Loucy (cell line): ENCODE data around the gene SSH3.

Source experiments
- H2AFZ ChIP-seq: fragments of 200-600 bp; sonication (generic); 2 replicates; pipeline ENCODE4 v1.6.0; 2016; ENCODE audit warnings: antibody characterized with exemption, mild to moderate bottlenecking, low read length, moderate library complexity
- H3F3A ChIP-seq: fragments of 200-600 bp; 2 replicates; pipeline ENCODE4 v1.6.0; 2016; ENCODE audit warnings: antibody characterized with exemption, low read depth, mild to moderate bottlenecking
- H3K27me3 ChIP-seq: fragments of 200-600 bp; sonication (generic); 2 replicates; pipeline ENCODE4 v1.6.1; 2014; ENCODE audit warnings: low read length, mild to moderate bottlenecking; ENCODE audit not compliant: insufficient read depth, poor library complexity, severe bottlenecking
- H3K36me3 ChIP-seq: fragments of 200-600 bp; sonication (generic); 2 replicates; pipeline ENCODE4 v1.6.1; 2016; ENCODE audit warnings: low read length; ENCODE audit not compliant: insufficient read depth
- H3K4me1 ChIP-seq: fragments of 200-600 bp; sonication (generic); 2 replicates; pipeline ENCODE4 v1.5.1; 2014; ENCODE audit warnings: low read length, mild to moderate bottlenecking; ENCODE audit not compliant: insufficient read depth, poor library complexity, severe bottlenecking
- H3K4me2 ChIP-seq: fragments of 200-600 bp; sonication (generic); 2 replicates; pipeline ENCODE4 v1.6.0; 2014; ENCODE audit warnings: antibody characterized with exemption, low read length, low read depth, mild to moderate bottlenecking; ENCODE audit not compliant: poor library complexity, severe bottlenecking
- H3K4me3 ChIP-seq: fragments of 200-600 bp; sonication (generic); 2 replicates; pipeline ENCODE4 v1.5.1; 2014; ENCODE audit warnings: low read length, mild to moderate bottlenecking, mixed read lengths; ENCODE audit not compliant: poor library complexity, severe bottlenecking
- H3K79me2 ChIP-seq: fragments of 200-600 bp; sonication (generic); 2 replicates; pipeline ENCODE4 v1.6.1; 2014; ENCODE audit warnings: low read length; ENCODE audit not compliant: insufficient read depth
- H3K9ac ChIP-seq: fragments of 200-600 bp; sonication (generic); 2 replicates; pipeline ENCODE4 v1.6.0; 2014; ENCODE audit warnings: mild to moderate bottlenecking, low read depth, low read length, moderate library complexity; ENCODE audit not compliant: poor library complexity, severe bottlenecking
- H3K9me2 ChIP-seq: fragments of 200-600 bp; sonication (generic); replicated peaks from 2 replicates; pipeline ENCODE4 v1.6.1; 2016; ENCODE audit warnings: low read depth, low read length, mixed read lengths
- H3K9me3 ChIP-seq: fragments of 200-600 bp; sonication (generic); 2 replicates; pipeline ENCODE4 v1.6.1; 2014; ENCODE audit warnings: mild to moderate bottlenecking, antibody characterized with exemption, low read length, low read depth; ENCODE audit not compliant: insufficient read depth
- H4K20me1 ChIP-seq: fragments of 200-600 bp; sonication (generic); 2 replicates; pipeline ENCODE4 v1.6.0; 2014; ENCODE audit warnings: antibody characterized with exemption, low read length, mild to moderate bottlenecking; ENCODE audit not compliant: insufficient read depth, poor library complexity, severe bottlenecking
- EZH2phosphoT487 ChIP-seq: fragments of 200-600 bp; IDR thresholded peaks from 2 replicates; pipeline ENCODE4 v1.6.1; 2018; ENCODE audit warnings: antibody characterized with exemption, mild to moderate bottlenecking, moderate library complexity, borderline replicate concordance
- TF ChIP-seq, protein P1 (sequence below): fragments of 200-600 bp; sonication (generic); conservative IDR thresholded peaks from 2 replicates; pipeline ENCODE4 v1.5.1; 2014; ENCODE audit warnings: mild to moderate bottlenecking, antibody characterized with exemption, low read length

The SSH3 gene

DNA sequence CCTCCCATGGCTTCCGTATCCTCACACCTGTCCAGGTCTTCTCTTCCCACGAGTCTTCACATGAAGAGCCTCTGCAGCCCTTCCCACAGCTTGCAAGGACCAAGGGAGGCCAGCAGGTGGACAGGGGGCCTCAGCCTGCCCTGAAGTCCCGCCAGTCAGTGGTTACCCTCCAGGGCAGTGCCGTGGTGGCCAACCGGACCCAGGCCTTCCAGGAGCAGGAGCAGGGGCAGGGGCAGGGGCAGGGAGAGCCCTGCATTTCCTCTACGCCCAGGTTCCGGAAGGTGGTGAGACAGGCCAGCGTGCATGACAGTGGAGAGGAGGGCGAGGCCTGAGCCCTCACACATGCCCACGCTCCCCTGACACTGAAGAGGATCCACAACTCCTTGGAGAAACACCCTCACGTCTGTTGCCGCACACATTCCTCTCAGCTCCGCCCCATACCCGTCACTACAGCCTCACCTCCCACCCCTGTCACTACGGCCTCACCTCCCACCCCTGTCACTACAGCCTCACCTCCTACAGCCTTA lies 8.3 kb downstream of the SSH3 start:
- Histone ChIP-seq H3K27me3 (no peaks in the 10 kb centered on the region), H2AFZ (no peak overlapping the region), H3K4me2 (no peak overlapping the region), H3K4me1 (peaks cover 10% of the 10 kb centered on the region), H3F3A (no peaks in the 10 kb centered on the region), H3K36me3 (no peaks in the 10 kb centered on the region), H3K9ac (no peak overlapping the region), H3K79me2 (no peaks in the 10 kb centered on the region), H3K4me3 (no peak overlapping the region), H3K9me2 (no peaks in the 10 kb centered on the region), H4K20me1 (no peaks in the 10 kb centered on the region), H3K9me3 (no peaks in the 10 kb centered on the region)
- no peak for TF ChIP-seq EZH2phosphoT487
- TF ChIP-seq, protein P1, sequence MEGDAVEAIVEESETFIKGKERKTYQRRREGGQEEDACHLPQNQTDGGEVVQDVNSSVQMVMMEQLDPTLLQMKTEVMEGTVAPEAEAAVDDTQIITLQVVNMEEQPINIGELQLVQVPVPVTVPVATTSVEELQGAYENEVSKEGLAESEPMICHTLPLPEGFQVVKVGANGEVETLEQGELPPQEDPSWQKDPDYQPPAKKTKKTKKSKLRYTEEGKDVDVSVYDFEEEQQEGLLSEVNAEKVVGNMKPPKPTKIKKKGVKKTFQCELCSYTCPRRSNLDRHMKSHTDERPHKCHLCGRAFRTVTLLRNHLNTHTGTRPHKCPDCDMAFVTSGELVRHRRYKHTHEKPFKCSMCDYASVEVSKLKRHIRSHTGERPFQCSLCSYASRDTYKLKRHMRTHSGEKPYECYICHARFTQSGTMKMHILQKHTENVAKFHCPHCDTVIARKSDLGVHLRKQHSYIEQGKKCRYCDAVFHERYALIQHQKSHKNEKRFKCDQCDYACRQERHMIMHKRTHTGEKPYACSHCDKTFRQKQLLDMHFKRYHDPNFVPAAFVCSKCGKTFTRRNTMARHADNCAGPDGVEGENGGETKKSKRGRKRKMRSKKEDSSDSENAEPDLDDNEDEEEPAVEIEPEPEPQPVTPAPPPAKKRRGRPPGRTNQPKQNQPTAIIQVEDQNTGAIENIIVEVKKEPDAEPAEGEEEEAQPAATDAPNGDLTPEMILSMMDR = no peak

- Histone ChIP-seq H2AFZ (no peak overlapping the region), H3K9ac (no peak overlapping the region)
Measured at GRCh38 chr11:67312187-67313021, 9.1 kb downstream of the SSH3 start.

GRCh38 chr11:67313125-67313890 lies 10.0 kb downstream of the SSH3 start:
- no peaks in the 10 kb centered on the region for H3K9me2 ChIP-seq
- H3K27me3 ChIP-seq = no peaks in the 10 kb centered on the region
- no peak overlapping the region for H3K9ac ChIP-seq
- H4K20me1 ChIP-seq = no peaks in the 10 kb centered on the region
- TF ChIP-seq, protein P1 = no peak
- no peak for TF ChIP-seq EZH2phosphoT487
- no peak overlapping the region for H3K4me2 ChIP-seq
- H3K4me3 ChIP-seq = no peak overlapping the region
- H3K9me3 ChIP-seq = no peaks in the 10 kb centered on the region
- H2AFZ ChIP-seq = no peak overlapping the region
- no peaks in the 10 kb centered on the region for H3K36me3 ChIP-seq
- peaks cover 10% of the 10 kb centered on the region for H3K4me1 ChIP-seq
- no peaks in the 10 kb centered on the region for H3K79me2 ChIP-seq
- no peaks in the 10 kb centered on the region for H3F3A ChIP-seq

More at GRCh38 chr11:67312187-67313021, 9.1 kb downstream of the SSH3 start:
- H3K79me2 ChIP-seq = no peaks in the 10 kb centered on the region
- H3K27me3 ChIP-seq = no peaks in the 10 kb centered on the region
- H3K9me3 ChIP-seq = no peaks in the 10 kb centered on the region
- no peak for TF ChIP-seq EZH2phosphoT487
- TF ChIP-seq, protein P1 = no peak
- no peaks in the 10 kb centered on the region for H4K20me1 ChIP-seq
- H3K4me2 ChIP-seq = no peak overlapping the region
- H3K9me2 ChIP-seq = no peaks in the 10 kb centered on the region
- no peak overlapping the region for H3K4me3 ChIP-seq
- peaks cover 10% of the 10 kb centered on the region for H3K4me1 ChIP-seq
- H3F3A ChIP-seq = no peaks in the 10 kb centered on the region
- no peaks in the 10 kb centered on the region for H3K36me3 ChIP-seq
